GM18502 (cell line): ENCODE measurements around the gene MTCL1.

Experiments
- ATAC-seq: cut with Tn5 transposase; IDR thresholded peaks from one replicate; pipeline ENCODE4 v1.9.1; 2021; ENCODE audit warnings: mild to moderate bottlenecking; ENCODE audit not compliant: unreplicated experiment, poor library complexity

The MTCL1 gene

GRCh38 chr18:8849696-8850095 lies 144.3 kb downstream of the MTCL1 start:
- ATAC-seq, result no peak

- no peak for ATAC-seq
Observed at GRCh38 chr18:8851659-8852058, 146.3 kb downstream of the MTCL1 start.

- ATAC-seq, result no peak
Observed at GRCh38 chr18:8854550-8854949, 149.2 kb downstream of the MTCL1 start.

GRCh38 chr18:8854962-8855361 lies 149.6 kb downstream of the MTCL1 start:
- ATAC-seq, result no peak

GRCh38 chr18:8856212-8856611 lies 150.9 kb downstream of the MTCL1 start:
- no peak for ATAC-seq

- ATAC-seq, result no peak
Observed at GRCh38 chr18:8856769-8857393, 151.5 kb downstream of the MTCL1 start.

GRCh38 chr18:8857806-8858205 lies 152.4 kb downstream of the MTCL1 start:
- ATAC-seq, result no peak

GRCh38 chr18:8858888-8859511 lies 153.6 kb downstream of the MTCL1 start:
- ATAC-seq, result no peak

- ATAC-seq, result no peak
Observed at GRCh38 chr18:8860845-8861642, 155.7 kb downstream of the MTCL1 start.

GRCh38 chr18:8863427-8863826 lies 158.1 kb downstream of the MTCL1 start:
- ATAC-seq, result no peak

- no peak for ATAC-seq
Observed at GRCh38 chr18:8865934-8866333, 160.6 kb downstream of the MTCL1 start.

GRCh38 chr18:8866679-8867078 lies 161.3 kb downstream of the MTCL1 start:
- ATAC-seq, result no peak

- no peak for ATAC-seq
Observed at GRCh38 chr18:8868276-8868675, 162.9 kb downstream of the MTCL1 start.

GRCh38 chr18:8868779-8869415 lies 163.5 kb downstream of the MTCL1 start:
- no peak for ATAC-seq

GRCh38 chr18:8869696-8870095 lies 164.3 kb downstream of the MTCL1 start:
- no peak for ATAC-seq

- ATAC-seq, result no peak
Observed at GRCh38 chr18:8870528-8870927, 165.2 kb downstream of the MTCL1 start.

- no peak for ATAC-seq
Observed at GRCh38 chr18:8871489-8871888, 166.1 kb downstream of the MTCL1 start.

- no peak for ATAC-seq
Observed at GRCh38 chr18:8874872-8875271, 169.5 kb downstream of the MTCL1 start.

- no peak for ATAC-seq
Observed at GRCh38 chr18:8876887-8877286, 171.5 kb downstream of the MTCL1 start.

- no peak for ATAC-seq
Observed at GRCh38 chr18:8881103-8881502, 175.7 kb downstream of the MTCL1 start.
